AG04449 (cell line): ENCODE results near the gene SPATA19.

ENCODE experiments used
- CTCF ChIA-PET: fragments of 350-600 bp; formaldehyde crosslinking; extraction: SDS; loops from one replicate; lab custom pipeline; 2021; ENCODE audit warnings: antibody characterized with exemption; lab: Yijun Ruan, JAX
- POLR2A ChIA-PET: fragments of 400-600, 350-600 bp; formaldehyde crosslinking; extraction: SDS; loops from one replicate; lab custom pipeline; 2020; ENCODE audit warnings: antibody characterized with exemption, inconsistent platforms; lab: Yijun Ruan, JAX
- DNase-seq: peaks from one replicate; pipeline ENCODE4 v3.0.0-alpha.2; 2010; ENCODE audit warnings: low read depth, low spot score
- H3K4me3 ChIP-seq: 2 replicates; pipeline ENCODE4 v1.5.1; 2011; ENCODE audit warnings: low read depth, mild to moderate bottlenecking, control low read depth, low read length
- CTCF ChIP-seq: IDR thresholded peaks from one replicate; pipeline ENCODE4 v1.5.1; 2011; ENCODE audit warnings: mild to moderate bottlenecking, moderate library complexity, low read length, control low read depth, inconsistent platforms; ENCODE audit not compliant: insufficient read depth; ENCODE audit errors: missing control alignments

SPATA19 gene

GRCh38 chr11:133809569-133810491 is 35.5 kb downstream of the SPATA19 start:
- no peak for TF ChIP-seq CTCF
- POLR2A ChIA-PET: no interaction called here
- CTCF ChIA-PET: no interaction called here
- H3K4me3 ChIP-seq: no peak overlapping the region
- no peak for DNase-seq

- ChIA-PET POLR2A (no interaction called here), CTCF (no interaction called here)
- DNase-seq: no peak
- H3K4me3 ChIP-seq: no peak overlapping the region
- TF ChIP-seq CTCF: no peak
Measured at GRCh38 chr11:133808393-133809140, 36.7 kb downstream of the SPATA19 start.

- no peak for TF ChIP-seq CTCF
- no peak for DNase-seq
- H3K4me3 ChIP-seq: no peak overlapping the region
- ChIA-PET CTCF (no interaction called here), POLR2A (no interaction called here)
Measured at GRCh38 chr11:133803026-133803425, 42.3 kb downstream of the SPATA19 start.

GRCh38 chr11:133801356-133801755 is 44.0 kb downstream of the SPATA19 start:
- no peak for TF ChIP-seq CTCF
- no peak overlapping the region for H3K4me3 ChIP-seq
- ChIA-PET CTCF (no interaction called here), POLR2A (no interaction called here)
- DNase-seq: no peak

- DNase-seq: no peak
- H3K4me3 ChIP-seq: no peak overlapping the region
Measured at GRCh38 chr11:133800666-133801065, 44.6 kb downstream of the SPATA19 start.

More at GRCh38 chr11:133800666-133801065, 44.6 kb downstream of the SPATA19 start:
- ChIA-PET POLR2A (no interaction called here), CTCF (no interaction called here)
- TF ChIP-seq CTCF: no peak
